ENCODE measurements around the gene RFFL. TPM values are rescaled to one million over a fixed set of nuclear protein-coding genes. Genes with fewer than 3 reads are reported as not detected.

Gene RFFL
- total and polyA plus RNA-seq, 2 donors from 2014 or later, result 15.7 to 29.0 TPM

DNA sequence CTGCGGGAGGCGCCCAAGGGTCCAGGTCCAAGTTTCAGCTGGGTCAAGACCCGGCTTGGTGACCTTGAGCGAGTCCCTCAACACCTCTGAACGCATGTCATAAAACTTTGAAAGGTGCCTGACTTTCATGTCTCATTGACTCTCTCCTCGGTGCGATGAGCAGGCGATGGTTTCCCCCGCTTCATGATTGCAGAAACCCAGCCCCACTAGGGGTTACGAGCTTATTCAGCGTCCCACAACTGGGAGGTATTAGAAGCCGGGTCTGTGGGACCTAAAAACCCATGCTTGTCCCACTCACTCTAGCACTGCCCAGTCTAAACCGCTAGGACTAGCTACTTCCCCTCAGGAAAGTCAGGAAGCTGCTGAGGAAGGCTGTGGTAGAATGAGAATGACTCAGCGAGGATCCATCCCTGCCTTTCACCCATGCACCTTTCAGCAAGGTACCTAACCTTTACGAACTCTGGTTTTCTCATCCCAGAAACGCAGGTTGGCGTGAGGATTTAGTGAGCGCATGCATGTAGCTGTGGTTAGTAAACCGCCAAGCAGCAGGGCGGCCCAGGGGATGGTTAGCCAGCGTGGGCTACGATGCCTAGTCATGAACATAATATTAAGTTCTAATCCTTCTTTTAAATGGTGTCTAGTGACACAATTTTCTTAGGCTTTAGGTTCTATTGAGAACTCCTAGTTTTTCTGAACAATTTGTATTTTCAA is 26.2 kb upstream of the RFFL start:
- TF ChIP-seq, protein P1, sequence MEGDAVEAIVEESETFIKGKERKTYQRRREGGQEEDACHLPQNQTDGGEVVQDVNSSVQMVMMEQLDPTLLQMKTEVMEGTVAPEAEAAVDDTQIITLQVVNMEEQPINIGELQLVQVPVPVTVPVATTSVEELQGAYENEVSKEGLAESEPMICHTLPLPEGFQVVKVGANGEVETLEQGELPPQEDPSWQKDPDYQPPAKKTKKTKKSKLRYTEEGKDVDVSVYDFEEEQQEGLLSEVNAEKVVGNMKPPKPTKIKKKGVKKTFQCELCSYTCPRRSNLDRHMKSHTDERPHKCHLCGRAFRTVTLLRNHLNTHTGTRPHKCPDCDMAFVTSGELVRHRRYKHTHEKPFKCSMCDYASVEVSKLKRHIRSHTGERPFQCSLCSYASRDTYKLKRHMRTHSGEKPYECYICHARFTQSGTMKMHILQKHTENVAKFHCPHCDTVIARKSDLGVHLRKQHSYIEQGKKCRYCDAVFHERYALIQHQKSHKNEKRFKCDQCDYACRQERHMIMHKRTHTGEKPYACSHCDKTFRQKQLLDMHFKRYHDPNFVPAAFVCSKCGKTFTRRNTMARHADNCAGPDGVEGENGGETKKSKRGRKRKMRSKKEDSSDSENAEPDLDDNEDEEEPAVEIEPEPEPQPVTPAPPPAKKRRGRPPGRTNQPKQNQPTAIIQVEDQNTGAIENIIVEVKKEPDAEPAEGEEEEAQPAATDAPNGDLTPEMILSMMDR (IDR thresholded peaks at IDR 0.05; ENCODE audit: borderline replicate concordance, extremely low read depth, insufficient read depth), result no peak
- Histone ChIP-seq H3K36me3 (ENCODE audit: control insufficient read depth in 2 of 3, insufficient read depth in 3 of 3, low read length in 3 of 3) (no peaks in the 10 kb centered on the region), H3K9me3 (ENCODE audit: control insufficient read depth in 2 of 3, insufficient read depth in 1 of 3, low read length in 3 of 3) (no peaks in the 10 kb centered on the region), H3K4me3 (ENCODE audit: low read length in 3 of 3) (peak overlapping the region; percentile 39 to 67 (median 55)), H3K27ac (ENCODE audit: low read depth in 2 of 2, low read length in 2 of 2) (peak overlapping the region; percentile 45 to 65), H3K27me3 (ENCODE audit: control insufficient read depth, insufficient read depth, low read length) (no peaks in the 10 kb centered on the region), H3K9ac (ENCODE audit: low read length in 3 of 3) (peak overlapping the region; percentile 26 to 78 (median 49)), H3K4me1 (ENCODE audit: control insufficient read depth in 2 of 3, insufficient read depth in 2 of 3, low read depth in 1 of 3, low read length in 3 of 3) (peaks cover 0 to 8% (median 0%) of the 10 kb centered on the region in 3 donors)
- FAIRE-seq (no peak), DNase-seq (no peak)
- intact Hi-C loops (cut with DNase I), result loop anchor here (10.0 kb wide), 1 partner anchor 535 kb away; no protein-coding TSS in a partner anchor

DNA sequence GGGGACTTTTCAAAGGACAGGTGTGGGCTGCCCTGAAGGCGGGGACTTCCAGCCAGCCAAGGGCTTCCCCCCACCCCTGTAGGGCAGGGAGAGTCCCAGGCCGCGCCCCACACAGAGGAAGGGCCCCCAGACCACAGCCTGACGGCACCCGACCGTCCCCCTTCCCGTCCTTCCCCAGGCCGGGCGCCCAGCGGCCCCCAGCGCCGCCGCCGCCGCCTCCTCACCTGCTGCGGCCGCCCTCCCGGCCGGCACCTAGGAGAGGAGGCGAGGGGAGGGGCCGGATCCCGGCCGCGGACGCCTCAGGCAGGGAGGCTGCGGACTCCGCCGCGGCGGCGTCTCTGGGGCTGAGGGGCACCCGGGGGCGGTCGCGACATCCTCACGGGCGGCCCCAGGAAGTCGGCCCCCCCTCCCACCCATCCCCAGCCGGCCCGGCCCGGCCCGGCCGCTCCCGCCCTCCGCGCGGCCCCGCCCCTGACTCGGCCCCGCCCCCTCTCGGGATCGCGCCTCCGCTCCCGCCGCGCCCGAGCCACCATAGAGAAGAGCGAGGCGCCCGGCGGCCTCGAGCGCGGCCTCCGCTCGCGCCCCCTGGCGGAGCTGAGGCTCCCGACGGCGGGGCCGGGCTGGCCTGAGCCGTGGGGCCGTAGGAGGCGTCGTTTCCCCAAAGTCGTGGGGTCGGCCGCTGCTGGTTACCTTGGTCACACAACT is 25.5 kb upstream of the RFFL start:
- DNase-seq (peak; percentile 89 to 95 (median 92)), FAIRE-seq (no peak)
- Histone ChIP-seq H3K27ac (ENCODE audit: low read depth in 2 of 2, low read length in 2 of 2) (peak overlapping the region; percentile 74 to 91), H3K36me3 (ENCODE audit: control insufficient read depth in 2 of 3, insufficient read depth in 3 of 3, low read length in 3 of 3) (no peaks in the 10 kb centered on the region), H3K9me3 (ENCODE audit: control insufficient read depth in 2 of 3, insufficient read depth in 1 of 3, low read length in 3 of 3) (no peaks in the 10 kb centered on the region), H3K9ac (ENCODE audit: low read length in 3 of 3) (peak overlapping the region; percentile 27 to 81 (median 49)), H3K4me3 (ENCODE audit: low read length in 3 of 3) (peak overlapping the region; percentile 62 to 96 (median 67)), H3K27me3 (ENCODE audit: control insufficient read depth, insufficient read depth, low read length) (no peaks in the 10 kb centered on the region), H3K4me1 (ENCODE audit: control insufficient read depth in 2 of 3, insufficient read depth in 2 of 3, low read depth in 1 of 3, low read length in 3 of 3) (peaks cover 0 to 8% (median 0%) of the 10 kb centered on the region in 3 donors)
- TF ChIP-seq, protein P1 (IDR thresholded peaks at IDR 0.05; ENCODE audit: borderline replicate concordance, extremely low read depth, insufficient read depth), result peak; percentile 84
- intact Hi-C loops (cut with DNase I), result no loop called here

DNA sequence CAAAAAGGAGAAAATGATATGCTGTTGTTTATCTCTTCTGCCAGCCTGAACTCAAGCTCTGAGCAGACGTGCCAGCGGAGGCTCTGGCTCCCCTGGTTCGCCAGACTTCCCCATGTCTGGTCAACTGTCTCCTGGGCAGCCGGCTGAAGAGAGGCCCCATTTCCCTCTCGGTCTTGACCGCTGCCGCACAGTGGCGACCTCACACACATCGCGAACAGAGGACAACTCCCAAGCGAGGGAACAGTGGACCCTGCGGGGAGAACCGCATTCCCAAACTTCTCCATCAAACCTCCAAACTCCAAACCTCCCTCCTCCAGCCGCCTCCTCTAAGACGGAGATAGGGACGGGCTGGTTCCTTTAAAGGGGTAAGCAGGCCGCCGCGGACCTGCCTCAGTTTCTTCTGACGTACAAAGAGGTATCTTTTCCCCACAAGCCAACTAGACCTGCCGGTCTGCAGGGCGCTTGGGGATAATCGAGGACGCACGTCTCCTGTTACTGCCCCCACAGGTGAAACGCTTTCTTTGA is 24.9 kb upstream of the RFFL start:
- H3K4me1 ChIP-seq (ENCODE audit: control insufficient read depth in 2 of 3, insufficient read depth in 2 of 3, low read depth in 1 of 3, low read length in 3 of 3), result peaks cover 0 to 8% (median 0%) of the 10 kb centered on the region in 3 donors
- intact Hi-C loops (cut with DNase I), result no loop called here
- peak overlapping the region; percentile 62 to 96 (median 67) for H3K4me3 ChIP-seq (ENCODE audit: low read length in 3 of 3)
- TF ChIP-seq, protein P1 (IDR thresholded peaks at IDR 0.05; ENCODE audit: borderline replicate concordance, extremely low read depth, insufficient read depth), result no peak
- no peaks in the 10 kb centered on the region for H3K9me3 ChIP-seq (ENCODE audit: control insufficient read depth in 2 of 3, insufficient read depth in 1 of 3, low read length in 3 of 3)
- peak overlapping the region; percentile 27 to 81 (median 43) for H3K9ac ChIP-seq (ENCODE audit: low read length in 3 of 3)
- FAIRE-seq (no peak), DNase-seq (peak; percentile 66 to 84 (median 75))
- H3K27me3 ChIP-seq (ENCODE audit: control insufficient read depth, insufficient read depth, low read length), result no peaks in the 10 kb centered on the region
- H3K27ac ChIP-seq (ENCODE audit: low read depth in 2 of 2, low read length in 2 of 2), result peak overlapping the region; percentile 74 to 91
- no peaks in the 10 kb centered on the region for H3K36me3 ChIP-seq (ENCODE audit: control insufficient read depth in 2 of 3, insufficient read depth in 3 of 3, low read length in 3 of 3)
